K562 (cell line): ENCODE data around the gene TPM4. TPM values are rescaled to one million over a fixed set of nuclear protein-coding genes. Genes with fewer than 3 reads are reported as not detected.

ENCODE experiments used
- ATAC-seq: fragments of 200-7000 bp; cut with Tn5 transposase; 3 replicates; pipeline ENCODE4 v1.9.1; 2020; ENCODE audit warnings: moderate library complexity
- BruUV-seq: library from RNA; stranded (reverse); fragments of 400-500 nt; replicated peaks from 2 replicates; lab custom pipeline; 2021; lab: Mats Ljungman, UMichigan
- CTCF ChIA-PET: fragments of 300-600 bp; formaldehyde crosslinking; extraction: SDS; loops from one replicate; lab custom pipeline; 2021; ENCODE audit warnings: low intra/inter-chr PET ratio; lab: Yijun Ruan, JAX
- POLR2A ChIA-PET: fragments of 300-600, 350-650 bp; sonication (Branson Sonifier 250); formaldehyde crosslinking; extraction: SDS; loops from one replicate; lab custom pipeline; 2021; ENCODE audit warnings: antibody characterized with exemption, inconsistent platforms; lab: Yijun Ruan, JAX
- DNase-seq, 4 experiments: peaks; one replicate each; pipeline versions ENCODE4 v3.0.0 to v3.0.0-alpha.2; 2011 to 2018; ENCODE audit warnings: low spot score in 3 of 4, mixed read lengths in 3 of 4; ENCODE audit errors: extremely low read depth in 1 of 4
- FAIRE-seq: peaks from 2 replicates; lab custom pipeline; 2011; peaks lifted over from hg19 to GRCh38; lab: Jason Lieb, UNC
- H2AFZ ChIP-seq: 2 replicates; pipeline ENCODE4 v1.6.0; 2011; ENCODE audit warnings: low read depth, low read length, control low read depth, inconsistent platforms
- H3K27ac ChIP-seq: fragments of 200-600 bp; 3 replicates; pipeline ENCODE4 v1.8.0; 2011; ENCODE audit warnings: low read depth, mild to moderate bottlenecking, control low read depth, inconsistent platforms, low read length, moderate library complexity, mixed read lengths; ENCODE audit errors: extremely low read depth
- H3K27me3 ChIP-seq, 2 experiments: fragments of 300-600 bp in 1 of 2; 2 replicates in 1 of 2; 3 replicates in 1 of 2; pipeline versions ENCODE4 v1.6.0 to v1.8.0; 2011; ENCODE audit warnings: inconsistent platforms in 2 of 2, low read length in 2 of 2, mild to moderate bottlenecking in 1 of 2, mixed read lengths in 1 of 2, moderate library complexity in 1 of 2; ENCODE audit not compliant: control insufficient read depth in 2 of 2, insufficient read depth in 2 of 2
- H3K36me3 ChIP-seq: fragments of 300-600 bp; 3 replicates; pipeline ENCODE4 v1.8.0; 2011; ENCODE audit warnings: mild to moderate bottlenecking, low read length, inconsistent platforms; ENCODE audit not compliant: control insufficient read depth, insufficient read depth
- H3K4me1 ChIP-seq, 2 experiments: fragments of 200-600 bp in 1 of 2; replicated peaks in 1 of 2; 2 replicates in 1 of 2; 3 replicates in 1 of 2; pipeline versions ENCODE4 v1.5.1 to v1.8.0; 2011; ENCODE audit warnings: inconsistent platforms in 2 of 2, low read length in 2 of 2, mild to moderate bottlenecking in 1 of 2, mixed read lengths in 1 of 2, moderate library complexity in 1 of 2; ENCODE audit not compliant: control insufficient read depth in 2 of 2, insufficient read depth in 2 of 2
- H3K4me2 ChIP-seq: 2 replicates; pipeline ENCODE4 v1.6.1; 2011; ENCODE audit warnings: low read length, control low read depth, inconsistent platforms, mixed read lengths; ENCODE audit not compliant: insufficient read depth
- H3K4me3 ChIP-seq: fragments of 200-600 bp; sonication (generic), shearing (Covaris generic); 2 replicates; pipeline ENCODE4 v1.5.1; 2016; ENCODE audit warnings: control low read depth, inconsistent platforms
- H3K79me2 ChIP-seq: fragments of 200-600 bp; 3 replicates; pipeline ENCODE4 v1.8.0; 2011; ENCODE audit warnings: low read length, inconsistent platforms; ENCODE audit not compliant: control insufficient read depth, insufficient read depth
- H3K9ac ChIP-seq, 2 experiments: 2 replicates each; pipeline versions ENCODE4 v1.6.0 to v1.6.1; 2011; ENCODE audit warnings: low read depth in 2 of 2, low read length in 2 of 2, control low read depth in 1 of 2, inconsistent platforms in 1 of 2, mild to moderate bottlenecking in 1 of 2, mixed read lengths in 1 of 2; ENCODE audit not compliant: insufficient read depth in 1 of 2
- H3K9me1 ChIP-seq: one replicate; pipeline ENCODE4 v1.6.0; 2011; ENCODE audit warnings: inconsistent platforms, mild to moderate bottlenecking, low read length, moderate library complexity; ENCODE audit not compliant: control insufficient read depth, insufficient read depth
- H3K9me3 ChIP-seq: replicated peaks from 2 replicates; pipeline ENCODE4 v1.5.1; 2011; ENCODE audit warnings: low read depth, low read length, inconsistent platforms; ENCODE audit not compliant: control insufficient read depth, insufficient read depth
- H4K20me1 ChIP-seq: replicated peaks from 2 replicates; pipeline ENCODE4 v1.6.1; 2011; ENCODE audit warnings: low read length, inconsistent platforms, mixed read lengths; ENCODE audit not compliant: control insufficient read depth, insufficient read depth
- BCOR ChIP-seq: fragments of 450-650 bp; IDR thresholded peaks from 2 replicates; pipeline ENCODE4 v1.6.1; 2016
- RBM25 ChIP-seq: fragments of 200-400 bp; formaldehyde crosslinking; IDR thresholded peaks from 2 replicates; pipeline ENCODE4 v1.6.1; 2018; ENCODE audit warnings: low read length, low read depth, moderate library complexity; ENCODE audit not compliant: severe bottlenecking
- ZFPM2 ChIP-seq: fragments of 250-450 bp; sonication (Bioruptor Pico); IDR thresholded peaks from 2 replicates; pipeline ENCODE4 v1.5.1; 2022; ENCODE audit warnings: mild to moderate bottlenecking
- ZNF24 ChIP-seq: fragments of 450-650 bp; IDR thresholded peaks from 2 replicates; pipeline ENCODE4 v1.6.1; 2016
- WGBS: fragments of 100-300 bp; shearing (Covaris generic); methylation state at CpG from one replicate; pipeline ENCODE4 v1.1.6; 2016; ENCODE audit warnings: low coverage, mixed read lengths; ENCODE audit not compliant: insufficient coverage; ENCODE audit errors: missing lambda C conversion rate; 5-methylcytosine and 5-hydroxymethylcytosine counted together
- in situ Hi-C: fragments of 300-500 bp; cut with MboI; formaldehyde crosslinking; loops from 4 replicates; pipeline ENCODE4 v1.15.0; 2018; ENCODE audit warnings: inconsistent platforms, mixed read lengths
- intact Hi-C: fragments of 100-400 bp; cut with micrococcal nuclease; formaldehyde crosslinking; loops from 2 replicates; pipeline ENCODE4 v1.14.2; 2022
- polyA plus RNA-seq, 8 experiments: library from polyadenylated mRNA; depleted of rRNA in 4 of 8; stranded (reverse) in 5 of 8; unstranded in 3 of 8; fragments of >200 nt; fragmentation: Nextera tagmentation in 2 of 8; fragmentation: Illumina TruSeq in 1 of 8; extraction: Ambion mirVana in 2 of 8; extraction: Trizol in 1 of 8; gene quantifications; 2 replicates each; pipeline versions ENCODE4 v1.2.1 to v1.2.3, GENCODE V29; 2011 to 2014; ENCODE audit warnings: inconsistent platforms in 1 of 8, missing spikeins in 1 of 8
- total RNA-seq, 7 experiments: library from RNA; depleted of rRNA in 6 of 7; stranded (reverse); fragments of >200 nt in 6 of 7; fragmentation: Illumina TruSeq in 2 of 7; extraction: Trizol in 2 of 7; gene quantifications; 2 replicates each; pipeline versions ENCODE4 v1.2.1 to v1.2.3, GENCODE V29; 2011 to 2021; ENCODE audit warnings: low replicate concordance in 1 of 7
- TF ChIP-seq, protein P1 (sequence below): fragments of 250-450 bp; sonication (Bioruptor Pico); IDR thresholded peaks from 2 replicates; pipeline ENCODE4 v1.5.1; 2021; ENCODE audit warnings: mild to moderate bottlenecking

TPM4 gene
- total and polyA plus RNA-seq, 9 of the 15 experiments (the other 6 are each of a cell fraction or from before 2014, with no cell fraction given), result 28.1 to 111 (median 77.4) TPM

GRCh38 chr19:16135430-16136127 is 59.3 kb downstream of the TPM4 start:
- no peaks in the 10 kb centered on the region for H3K79me2 ChIP-seq
- H3K4me2 ChIP-seq, result no peak overlapping the region
- no peaks in the 10 kb centered on the region for H3K9me3 ChIP-seq
- no TSS peak for BruUV-seq
- in situ Hi-C loops (no loop called here), intact Hi-C loops (no loop called here)
- 64% methylated on average over 3 of the region's 4 CpGs for WGBS
- peaks cover 4% of the 10 kb centered on the region; the same call in 1 of the 2 replicates for H4K20me1 ChIP-seq
- TF ChIP-seq ZNF24, result peak; percentile 71
- TF ChIP-seq, protein P1, sequence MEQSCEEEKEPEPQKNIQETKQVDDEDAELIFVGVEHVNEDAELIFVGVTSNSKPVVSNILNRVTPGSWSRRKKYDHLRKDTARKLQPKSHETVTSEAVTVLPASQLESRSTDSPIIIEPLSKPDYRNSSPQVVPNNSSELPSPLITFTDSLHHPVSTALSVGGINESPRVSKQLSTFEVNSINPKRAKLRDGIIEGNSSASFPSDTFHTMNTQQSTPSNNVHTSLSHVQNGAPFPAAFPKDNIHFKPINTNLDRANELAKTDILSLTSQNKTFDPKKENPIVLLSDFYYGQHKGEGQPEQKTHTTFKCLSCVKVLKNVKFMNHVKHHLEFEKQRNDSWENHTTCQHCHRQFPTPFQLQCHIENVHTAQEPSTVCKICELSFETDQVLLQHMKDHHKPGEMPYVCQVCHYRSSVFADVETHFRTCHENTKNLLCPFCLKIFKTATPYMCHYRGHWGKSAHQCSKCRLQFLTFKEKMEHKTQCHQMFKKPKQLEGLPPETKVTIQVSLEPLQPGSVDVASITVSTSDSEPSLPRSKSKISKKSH, result no peak
- peak; percentile 70 for TF ChIP-seq RBM25
- 0 out of 2 replicates have a peak, but pooled peaks have one; percentile 10 for TF ChIP-seq BCOR
- TF ChIP-seq ZFPM2, result no peak
- POLR2A ChIA-PET, result interaction anchor here (0.6 to 0.8 kb wide), 2 partner anchors 12 to 38 kb away, joined by 3 to 4 read pairs; no protein-coding TSS in a partner anchor
- no peak for DNase-seq
- H3K9ac ChIP-seq, result no peak overlapping the region; a peak in 1 of 4 replicates
- no peak; the same call in 2 of the 3 replicates for ATAC-seq
- no peaks in the 10 kb centered on the region for H3K27me3 ChIP-seq
- H3K4me1 ChIP-seq, result no peaks in the 10 kb centered on the region; a peak in 1 of 5 replicates
- H3K36me3 ChIP-seq, result peaks cover 29% of the 10 kb centered on the region; the same call in 2 of the 3 replicates
- CTCF ChIA-PET, result no interaction called here
- peak; percentile 49 for FAIRE-seq
- H3K4me3 ChIP-seq, result no peak overlapping the region
- H3K27ac ChIP-seq, result no peak overlapping the region
- H2AFZ ChIP-seq, result no peak overlapping the region
- H3K9me1 ChIP-seq, result no peaks in the 10 kb centered on the region
